ENCODE results near the gene P3R3URF.

Gene P3R3URF

DNA sequence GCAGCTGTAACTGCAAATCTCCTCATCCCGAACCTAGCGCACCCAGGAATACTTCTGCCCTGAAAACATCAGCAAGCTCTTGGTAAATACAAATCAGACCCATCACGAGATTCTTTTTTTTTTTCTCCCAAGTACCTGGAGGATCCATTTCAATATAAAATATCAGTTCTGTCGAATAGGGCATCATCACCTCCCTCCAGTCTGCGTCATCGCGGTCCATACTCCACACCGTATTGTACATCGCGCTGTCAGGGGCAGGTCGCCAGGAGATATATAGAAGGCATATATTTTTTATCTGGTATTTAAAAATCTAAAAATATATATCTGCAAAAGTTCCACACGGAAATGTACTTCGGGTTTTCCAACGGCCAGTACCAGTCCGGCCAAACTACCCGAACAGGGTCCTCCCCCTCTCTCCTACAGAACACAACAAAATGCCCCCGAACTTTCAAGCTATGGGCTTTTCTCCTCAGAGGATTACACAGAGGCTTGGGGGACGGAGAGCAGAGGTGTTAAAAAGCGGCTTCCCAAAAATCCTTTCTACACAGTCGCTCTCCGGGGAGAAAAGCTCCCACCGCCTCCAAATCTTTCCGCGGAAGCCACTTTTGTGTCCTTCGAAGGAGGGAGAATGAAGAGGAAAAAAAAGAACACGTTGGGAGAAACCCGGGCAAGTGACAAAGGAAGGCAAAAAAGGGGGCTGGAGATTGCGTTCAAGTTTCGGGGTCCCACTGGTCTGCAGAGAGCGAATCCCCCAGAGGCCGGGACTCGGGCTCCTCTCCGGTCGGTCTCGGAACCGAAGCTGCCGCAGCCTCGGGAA is 44.4 kb downstream of the P3R3URF start:
- peak; percentile 26 to 36 (median 34) for DNase-seq

DNA sequence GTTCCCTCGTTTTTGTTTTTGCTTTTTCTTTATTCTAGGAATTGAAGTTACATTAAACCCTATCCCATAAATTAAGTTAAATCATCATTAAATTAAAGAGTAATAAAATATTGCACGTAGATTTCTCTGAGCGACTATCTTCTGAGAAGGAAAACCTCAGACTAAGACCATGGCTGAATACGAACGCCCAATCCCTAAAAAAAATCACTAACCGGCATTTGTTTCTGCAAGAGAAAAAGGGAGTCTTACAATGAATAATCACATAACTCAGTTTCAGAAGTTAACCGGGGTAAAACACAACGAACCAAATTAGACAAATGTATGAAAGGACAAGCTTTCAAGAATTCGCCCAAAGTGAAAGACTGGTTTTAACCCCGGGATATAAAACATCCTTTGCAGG is 45.2 kb downstream of the P3R3URF start:
- no peak for DNase-seq

DNA sequence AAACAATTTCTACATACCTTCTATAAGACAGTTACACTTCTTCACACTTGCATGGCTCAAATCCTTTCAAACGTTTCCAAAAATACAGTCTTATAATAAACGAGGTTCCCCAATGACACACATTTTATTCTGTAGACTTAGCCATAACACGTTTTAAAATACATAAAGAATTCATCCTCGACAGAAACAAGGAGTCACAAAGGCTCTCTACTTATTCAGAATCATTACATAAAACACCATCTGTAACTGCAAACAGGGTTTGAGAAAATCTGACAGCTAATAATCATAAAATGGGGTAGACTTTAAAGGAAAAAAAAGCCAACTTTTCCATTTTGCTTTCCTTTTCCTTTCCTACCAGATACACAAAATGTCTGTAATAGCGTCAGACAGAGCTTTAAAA is 45.7 kb downstream of the P3R3URF start:
- no peak for DNase-seq

DNA sequence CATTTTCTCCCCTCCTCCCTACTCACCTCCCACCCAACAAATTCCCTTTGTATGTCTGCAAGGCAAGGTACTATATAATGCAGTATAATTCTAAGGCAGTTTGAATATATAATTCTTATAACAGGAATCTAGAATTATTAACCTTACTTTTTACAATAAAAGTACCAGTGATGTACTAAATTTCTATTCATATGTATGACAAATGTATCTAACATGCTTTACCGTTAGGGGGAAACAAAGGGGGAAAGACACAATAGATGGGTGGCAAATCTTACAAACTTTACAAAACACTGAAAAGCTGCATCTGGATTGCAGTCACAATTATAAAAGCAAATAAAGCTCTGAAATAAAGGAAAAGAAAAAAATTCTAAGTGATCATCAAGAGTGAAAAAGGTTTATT is 46.2 kb downstream of the P3R3URF start:
- DNase-seq = no peak

DNA sequence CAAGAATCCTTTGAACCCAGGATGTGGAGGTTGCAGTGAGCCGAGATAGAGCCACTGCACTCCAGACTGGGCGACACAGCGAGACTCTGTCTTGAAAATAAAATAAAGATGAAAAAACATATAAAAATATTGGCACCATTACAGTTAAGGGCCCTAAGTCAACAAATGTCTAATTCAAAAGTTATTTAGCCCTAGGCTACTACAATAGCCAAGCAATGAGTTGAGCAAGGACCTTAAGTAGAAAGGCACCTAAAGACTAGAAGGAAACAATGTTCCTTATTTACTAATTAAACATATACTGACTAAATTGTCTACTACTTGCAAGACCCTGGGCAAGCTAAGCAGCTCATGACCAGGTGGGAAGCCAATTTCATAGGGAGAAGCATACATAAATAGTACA is 47.9 kb downstream of the P3R3URF start:
- DNase-seq = no peak
